A549 (cell line): ENCODE measurements around the gene ITIH5.

Experiments
- CBX8 ChIP-seq: fragments of 200-600 bp; sonication (generic); IDR thresholded peaks from 2 replicates; pipeline ENCODE4 v1.6.1; 2016
- CEBPB ChIP-seq, 2 experiments: fragments of >200 bp in 1 of 2; sonication (Bioruptor Twin) in 1 of 2; formaldehyde crosslinking in 1 of 2; IDR thresholded peaks; 2 replicates each; pipeline ENCODE4 v1.6.1; 2012 to 2016
- CTCF ChIP-seq: fragments of >200 bp; sonication (Bioruptor Twin); formaldehyde crosslinking; IDR thresholded peaks from 3 replicates; pipeline ENCODE4 v1.5.1; 2016
- EP300 ChIP-seq, 2 experiments: fragments of >200 bp; sonication (Bioruptor Twin); formaldehyde crosslinking; IDR thresholded peaks; 2 replicates in 1 of 2; 3 replicates in 1 of 2; pipeline ENCODE4 v1.6.1; 2016 to 2017
- FOXS1 ChIP-seq: fragments of 250-450 bp; sonication (Bioruptor Pico); IDR thresholded peaks from 2 replicates; pipeline ENCODE4 v1.5.0; 2020; ENCODE audit warnings: mild to moderate bottlenecking, moderate library complexity
- HEYL ChIP-seq: fragments of 250-450 bp; sonication (Bioruptor Pico); IDR thresholded peaks from 2 replicates; pipeline ENCODE4 v1.8.0; 2021; ENCODE audit warnings: mild to moderate bottlenecking, moderate library complexity
- MAZ ChIP-seq: fragments of 150-350 bp; IDR thresholded peaks from 2 replicates; pipeline ENCODE4 v1.6.1; 2014; ENCODE audit warnings: antibody characterized with exemption, low read depth, low read length, borderline replicate concordance
- PHF8 ChIP-seq: fragments of 200-600 bp; sonication (generic); IDR thresholded peaks from 2 replicates; pipeline ENCODE4 v1.6.1; 2016; ENCODE audit warnings: low read depth, mild to moderate bottlenecking, antibody characterized with exemption, moderate library complexity, borderline replicate concordance
- RFX5 ChIP-seq: fragments of 450-650 bp; IDR thresholded peaks from 2 replicates; pipeline ENCODE4 v1.7.1; 2014; ENCODE audit warnings: antibody characterized with exemption, mild to moderate bottlenecking, moderate library complexity

GRCh38 chr10:7625836-7626235 lies 40.9 kb downstream of the ITIH5 start:
- no peak for TF ChIP-seq CEBPB (IDR thresholded peaks at IDR 0.05)
- TF ChIP-seq CBX8, result no peak
- no peak for TF ChIP-seq CTCF
- TF ChIP-seq EP300 (IDR thresholded peaks at IDR 0.05), result no peak
- no peak for TF ChIP-seq PHF8
- TF ChIP-seq RFX5, result no peak
- TF ChIP-seq MAZ, result no peak
- no peak for TF ChIP-seq HEYL (CRISPR knock-in tag)
- no peak for TF ChIP-seq FOXS1 (CRISPR knock-in tag)
